ENCODE data around the gene ZDHHC11B.

ZDHHC11B gene

GRCh38 chr5:683551-684481, 100.7 kb downstream of the ZDHHC11B start:
- no peak for TF ChIP-seq MAX (IDR thresholded peaks at IDR 0.05)
- TF ChIP-seq RAD21 (IDR thresholded peaks at IDR 0.05; ENCODE audit: low read depth), result no peak
- TF ChIP-seq CREB1 (IDR thresholded peaks at IDR 0.05; ENCODE audit: low read depth), result no peak
- TF ChIP-seq FOXM1 (IDR thresholded peaks at IDR 0.05; ENCODE audit: borderline replicate concordance, low read depth), result no peak

- no peak for TF ChIP-seq CEBPB (IDR thresholded peaks at IDR 0.05)
- no peak for TF ChIP-seq NFIC (IDR thresholded peaks at IDR 0.05)
- no peak for TF ChIP-seq TCF12 (IDR thresholded peaks at IDR 0.05; ENCODE audit: low read depth)
- TF ChIP-seq REST (IDR thresholded peaks at IDR 0.05; ENCODE audit: low read depth), result no peak
- no peak for TF ChIP-seq CREB1 (IDR thresholded peaks at IDR 0.05; ENCODE audit: low read depth)
- TF ChIP-seq ZBTB7A (IDR thresholded peaks at IDR 0.05; ENCODE audit: low read depth), result no peak
- TF ChIP-seq MAX (IDR thresholded peaks at IDR 0.05), result no peak
- no peak for TF ChIP-seq YY1 (IDR thresholded peaks at IDR 0.05; ENCODE audit: low read depth)
- TF ChIP-seq TAF1 (IDR thresholded peaks at IDR 0.05; ENCODE audit: low read depth), result no peak
- no peak for TF ChIP-seq EP300 (IDR thresholded peaks at IDR 0.05; ENCODE audit: borderline replicate concordance)
- no peak for TF ChIP-seq TEAD4 (IDR thresholded peaks at IDR 0.05)
- no peak for TF ChIP-seq RAD21 (IDR thresholded peaks at IDR 0.05; ENCODE audit: low read depth)
- TF ChIP-seq USF1 (IDR thresholded peaks at IDR 0.05), result no peak
- no peak for TF ChIP-seq FOXM1 (IDR thresholded peaks at IDR 0.05; ENCODE audit: borderline replicate concordance, low read depth)
- TF ChIP-seq EGR1 (IDR thresholded peaks at IDR 0.05), result no peak
Observed at GRCh38 chr5:677131-678101, 107.1 kb downstream of the ZDHHC11B start.

GRCh38 chr5:676699-677076, 107.8 kb downstream of the ZDHHC11B start:
- TF ChIP-seq REST (IDR thresholded peaks at IDR 0.05; ENCODE audit: low read depth), result no peak
- no peak for TF ChIP-seq CREB1 (IDR thresholded peaks at IDR 0.05; ENCODE audit: low read depth)
- no peak for TF ChIP-seq MAX (IDR thresholded peaks at IDR 0.05)
- TF ChIP-seq CEBPB (IDR thresholded peaks at IDR 0.05), result no peak
- TF ChIP-seq ZBTB7A (IDR thresholded peaks at IDR 0.05; ENCODE audit: low read depth), result no peak
- TF ChIP-seq USF1 (IDR thresholded peaks at IDR 0.05), result no peak
- TF ChIP-seq YY1 (IDR thresholded peaks at IDR 0.05; ENCODE audit: low read depth), result no peak
- TF ChIP-seq FOXM1 (IDR thresholded peaks at IDR 0.05; ENCODE audit: borderline replicate concordance, low read depth), result no peak

GRCh38 chr5:675871-676698, 108.4 kb downstream of the ZDHHC11B start:
- no peak for TF ChIP-seq TAF1 (IDR thresholded peaks at IDR 0.05; ENCODE audit: low read depth)
- no peak for TF ChIP-seq EP300 (IDR thresholded peaks at IDR 0.05; ENCODE audit: borderline replicate concordance)
- no peak for TF ChIP-seq RAD21 (IDR thresholded peaks at IDR 0.05; ENCODE audit: low read depth)
- TF ChIP-seq YY1 (IDR thresholded peaks at IDR 0.05; ENCODE audit: low read depth), result no peak
